Measurements from ENCODE around the gene ADGRG6.
"Not testable (repeated sequence)": the region's sequence is repeated elsewhere in the genome, so short reads cannot be mapped to it uniquely, and the experiment has no call there.

Gene ADGRG6

GRCh38 chr6:142444881-142445301 is 143.1 kb downstream of the ADGRG6 start:
- no peak for DNase-seq (ENCODE audit: low read depth in 2 of 2)

DNA sequence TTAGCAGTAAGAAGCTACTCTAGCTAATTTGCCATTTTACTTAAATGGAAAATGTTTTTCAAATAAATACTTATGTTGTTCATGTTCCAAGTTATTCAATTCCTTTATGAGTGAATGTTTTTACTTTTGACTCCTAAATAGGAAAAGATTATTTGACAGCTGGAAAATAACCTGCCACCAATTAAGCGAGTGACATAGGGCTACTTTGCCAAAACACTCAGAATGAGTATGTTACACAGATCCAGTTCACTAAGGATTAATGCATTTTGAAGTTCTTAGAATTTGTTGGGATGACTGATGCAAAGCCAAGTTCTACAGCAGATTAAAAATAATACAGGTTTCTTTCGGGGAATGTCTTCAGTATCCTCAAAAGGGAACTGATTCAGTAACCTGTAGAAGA is 144.4 kb downstream of the ADGRG6 start:
- no peak for DNase-seq (ENCODE audit: low read depth in 2 of 2)

DNA sequence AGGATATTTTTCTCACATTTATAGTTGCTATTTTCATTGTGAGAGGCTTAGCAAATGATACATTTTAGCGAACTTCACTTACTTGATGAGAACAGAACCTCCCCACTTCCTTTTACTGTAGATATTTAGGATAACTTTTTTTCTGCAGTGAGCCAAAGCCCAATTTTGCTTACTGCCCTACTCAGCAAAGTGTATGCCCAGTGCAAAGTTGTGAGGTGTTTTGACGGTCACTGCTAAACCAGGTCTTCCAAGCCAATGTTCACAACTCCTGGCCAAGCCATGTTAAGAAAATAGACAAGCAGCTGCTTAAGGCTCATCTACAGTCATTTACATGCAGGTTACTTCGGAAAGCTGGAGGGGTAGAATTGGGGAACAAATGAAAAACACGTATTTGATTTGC is 144.8 kb downstream of the ADGRG6 start:
- DNase-seq (ENCODE audit: low read depth in 2 of 2) = no peak

- no peak for DNase-seq (ENCODE audit: low read depth in 2 of 2)
Measured at GRCh38 chr6:142448091-142448729, 146.4 kb downstream of the ADGRG6 start.

DNA sequence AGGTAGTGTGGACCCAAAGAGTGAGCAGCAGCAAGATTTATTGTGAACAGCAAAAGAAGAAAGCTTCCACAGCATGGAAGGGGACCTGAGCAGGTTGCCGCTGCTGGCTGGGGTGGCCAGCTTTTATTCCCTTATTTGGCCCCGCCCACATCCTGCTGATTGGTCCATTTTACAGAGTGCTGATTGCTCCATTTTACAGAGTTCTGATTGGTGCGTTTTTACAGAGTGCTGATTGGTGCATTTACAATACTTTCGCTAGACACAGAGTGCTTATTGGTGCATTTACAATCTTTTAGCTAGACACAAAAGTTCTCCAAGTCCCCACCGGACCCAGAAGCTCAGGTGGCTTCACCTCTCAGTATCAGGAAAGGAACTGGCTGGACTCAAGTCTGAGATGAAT is 149.0 kb downstream of the ADGRG6 start:
- DNase-seq (ENCODE audit: low read depth in 2 of 2) = not testable (repeated sequence)

- no peak for DNase-seq (ENCODE audit: low read depth in 2 of 2)
Measured at GRCh38 chr6:142452993-142453392, 151.2 kb downstream of the ADGRG6 start.

DNA sequence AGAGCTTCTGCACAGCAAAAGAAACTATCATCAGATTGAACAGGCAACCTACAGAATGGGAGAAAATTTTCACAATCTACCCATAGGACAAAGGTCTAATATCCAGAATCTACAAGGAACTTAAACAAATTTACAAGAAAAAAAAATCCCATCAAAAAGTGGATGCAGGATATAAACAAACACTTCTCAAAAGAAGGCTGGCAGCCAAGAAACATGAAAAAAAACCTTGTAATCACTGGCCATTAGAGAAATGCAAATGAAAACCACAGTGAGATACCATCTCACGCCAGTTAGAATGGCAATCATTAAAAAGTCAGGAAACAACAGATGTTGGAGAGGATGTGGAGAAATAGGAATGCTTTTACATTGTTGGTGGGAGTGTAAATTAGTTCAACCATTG is 152.4 kb downstream of the ADGRG6 start:
- DNase-seq (ENCODE audit: low read depth in 2 of 2) = not testable (repeated sequence)

- not testable (repeated sequence) for DNase-seq (ENCODE audit: low read depth in 2 of 2)
Measured at GRCh38 chr6:142454848-142455247, 153.0 kb downstream of the ADGRG6 start.

GRCh38 chr6:142455957-142456589 is 154.3 kb downstream of the ADGRG6 start:
- no peak for DNase-seq (ENCODE audit: low read depth in 2 of 2)

DNA sequence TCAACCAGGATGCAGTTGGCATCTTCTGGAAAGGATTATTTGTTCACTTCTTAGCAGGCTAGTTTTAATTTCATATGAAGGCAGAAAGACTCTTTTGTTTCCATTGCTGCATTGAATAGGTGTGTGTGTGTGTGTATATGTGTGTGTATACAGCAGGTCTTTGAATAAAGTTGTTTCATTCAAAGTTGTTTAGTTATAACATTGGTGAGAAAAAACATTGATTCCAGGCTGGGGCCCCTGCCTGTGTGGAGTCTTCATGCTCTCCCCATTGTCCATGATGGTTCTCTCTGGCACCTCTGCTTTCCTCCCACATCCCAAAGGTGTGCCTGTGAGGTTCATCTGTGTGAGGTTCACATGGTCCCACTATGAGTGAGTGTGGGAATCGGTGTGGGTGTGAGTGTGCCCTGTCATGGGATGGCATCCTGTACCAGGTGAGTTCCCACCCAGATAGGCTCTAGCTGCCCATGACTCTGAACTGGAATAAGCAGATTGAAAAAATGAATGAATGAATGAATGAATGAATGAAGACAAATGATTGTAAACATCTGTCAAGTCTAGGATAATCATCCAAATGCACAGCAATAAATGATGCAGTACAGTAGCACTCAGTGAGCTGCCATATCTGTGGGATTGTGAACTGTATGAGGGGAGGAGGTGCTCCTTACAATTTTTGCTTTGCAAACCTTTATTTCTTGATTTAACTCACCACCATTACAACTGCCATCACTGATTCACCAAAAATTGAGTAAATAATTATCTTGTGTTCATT is 156.0 kb downstream of the ADGRG6 start:
- DNase-seq (ENCODE audit: low read depth in 2 of 2) = no peak

DNA sequence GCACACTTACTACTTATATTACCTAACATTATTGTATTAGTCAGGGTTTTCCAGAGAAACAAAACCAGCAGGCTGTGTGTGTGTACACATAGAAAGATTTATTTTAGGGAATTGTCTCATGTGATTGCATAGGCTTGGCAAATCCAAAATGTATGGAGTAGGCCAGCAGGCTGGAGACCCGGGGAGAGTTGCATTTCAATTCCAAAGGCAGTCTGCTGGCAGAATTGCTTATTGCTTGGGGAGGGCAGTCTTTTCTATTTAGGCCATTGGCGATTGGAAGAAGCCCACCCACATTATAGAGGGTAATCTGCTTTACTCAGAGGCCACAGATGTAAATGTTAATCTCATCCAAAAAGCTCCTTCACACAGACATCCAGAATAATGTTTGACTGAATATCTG is 157.0 kb downstream of the ADGRG6 start:
- no peak for DNase-seq (ENCODE audit: low read depth in 2 of 2)

DNA sequence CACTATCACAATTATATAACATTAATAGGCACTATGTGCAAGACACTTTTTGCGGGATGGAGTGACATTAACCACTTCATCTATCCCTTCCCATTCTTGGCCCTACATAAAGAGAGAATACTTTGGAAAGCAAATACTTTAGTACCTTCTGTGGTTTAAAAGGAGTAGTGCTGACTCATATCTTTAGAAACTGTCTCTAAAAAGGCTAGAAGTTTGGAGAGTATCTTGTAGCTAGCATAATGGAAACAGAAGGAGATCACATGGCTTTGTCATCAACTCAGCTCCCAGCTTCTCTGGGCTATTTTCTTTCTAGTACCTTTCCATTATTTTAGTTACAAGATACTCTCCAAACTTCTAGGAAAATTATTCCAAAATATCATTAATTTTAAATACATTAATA is 157.5 kb downstream of the ADGRG6 start:
- DNase-seq (ENCODE audit: low read depth in 2 of 2) = no peak

GRCh38 chr6:142462260-142462659 is 160.5 kb downstream of the ADGRG6 start:
- DNase-seq (ENCODE audit: low read depth in 2 of 2) = no peak

DNA sequence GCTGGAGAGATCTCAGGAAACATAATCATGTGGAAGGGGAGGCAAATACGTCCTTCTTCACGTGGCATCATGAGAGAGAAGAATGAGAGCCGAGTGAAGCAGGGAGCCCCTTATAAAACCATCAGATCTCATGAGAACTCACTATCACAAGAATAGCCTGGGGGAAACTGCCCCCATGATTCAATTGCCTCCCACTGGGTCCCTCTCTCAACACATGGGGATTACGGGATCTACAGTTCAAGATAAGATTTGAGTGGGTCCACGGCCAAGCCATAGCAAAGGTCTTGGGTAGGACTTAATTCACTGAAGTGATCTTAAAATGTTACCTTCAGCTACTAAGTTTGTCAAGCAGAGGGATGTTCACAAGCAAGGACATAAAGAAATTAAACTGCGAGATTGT is 162.2 kb downstream of the ADGRG6 start:
- DNase-seq (ENCODE audit: low read depth in 2 of 2) = no peak

DNA sequence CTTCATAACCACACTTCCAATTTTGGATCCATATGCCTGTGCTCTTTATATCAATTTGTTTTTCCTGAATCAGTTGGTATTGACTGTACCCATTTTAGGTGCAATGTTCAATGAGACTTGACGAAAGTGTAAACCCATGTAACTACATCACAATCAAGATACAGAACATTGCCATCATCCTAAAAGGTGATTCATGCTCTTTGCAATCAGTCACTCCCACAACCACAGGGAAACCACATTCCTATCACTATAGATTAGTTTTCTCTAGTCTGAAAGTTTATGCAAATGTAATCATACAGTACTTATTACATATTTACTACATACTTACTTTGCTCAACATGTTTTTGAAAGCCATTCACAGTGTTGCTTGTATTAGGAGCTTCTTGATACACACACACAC is 167.4 kb downstream of the ADGRG6 start:
- no peak for DNase-seq (ENCODE audit: low read depth in 2 of 2)

DNA sequence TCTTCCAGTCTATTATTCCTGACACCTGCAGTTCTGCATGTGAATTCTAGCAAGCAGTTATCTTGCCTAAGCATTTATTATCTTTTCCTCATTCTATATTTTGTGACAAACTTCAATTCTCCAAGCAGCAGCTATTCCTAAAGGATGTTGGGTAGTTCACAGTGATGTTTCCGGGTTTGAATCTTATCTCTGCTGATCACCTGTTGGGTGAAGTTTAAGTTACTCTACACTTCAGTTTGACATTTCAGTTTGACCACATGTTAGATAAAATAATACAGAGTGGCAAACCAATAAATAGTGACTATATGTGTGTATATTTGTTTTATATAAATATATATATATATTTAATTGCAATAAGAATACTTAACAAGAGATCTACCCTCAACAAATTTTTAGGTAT is 168.6 kb downstream of the ADGRG6 start:
- DNase-seq (ENCODE audit: low read depth in 2 of 2) = no peak

- DNase-seq (ENCODE audit: low read depth in 2 of 2) = no peak
Measured at GRCh38 chr6:142474531-142475289, 172.9 kb downstream of the ADGRG6 start.

DNA sequence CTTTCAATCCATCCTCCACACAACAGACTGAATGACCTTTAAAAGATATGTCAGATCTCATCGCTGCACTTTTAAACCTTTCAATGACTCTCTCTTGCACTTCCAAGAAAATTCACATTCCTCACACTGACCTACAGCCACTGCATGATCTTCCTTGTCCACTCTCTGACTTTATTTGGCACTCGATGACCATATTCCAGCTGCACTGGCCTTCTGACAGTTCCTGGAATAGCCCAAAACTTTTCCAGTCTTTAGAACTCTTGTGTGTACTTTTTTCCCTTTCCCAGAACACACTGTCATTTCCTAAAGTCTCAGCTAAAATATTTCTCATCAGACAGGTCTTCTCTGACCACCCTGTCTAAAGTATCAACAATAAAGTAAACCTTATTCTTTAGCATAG is 174.6 kb downstream of the ADGRG6 start:
- DNase-seq (ENCODE audit: low read depth in 2 of 2) = no peak

GRCh38 chr6:142478117-142478516 is 176.3 kb downstream of the ADGRG6 start:
- no peak for DNase-seq (ENCODE audit: low read depth in 2 of 2)

DNA sequence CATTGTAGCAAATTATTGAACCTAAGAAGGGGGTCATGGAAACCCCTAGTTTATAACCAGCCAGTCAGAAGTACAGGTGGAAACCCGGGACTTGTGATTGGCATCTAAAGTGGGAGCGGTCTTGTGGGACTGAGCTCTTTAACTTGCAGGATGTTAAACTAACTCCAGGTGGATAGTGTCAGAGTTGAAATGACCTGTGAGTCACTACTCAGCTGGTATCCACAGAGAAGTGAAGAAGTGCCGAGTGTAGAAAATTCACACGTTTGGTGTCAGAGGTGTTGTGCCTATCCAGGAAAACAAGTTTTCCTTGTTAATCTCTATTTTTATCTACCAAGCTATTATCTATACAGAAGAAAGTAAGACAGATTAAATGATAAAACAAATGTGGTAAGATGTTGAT is 179.7 kb downstream of the ADGRG6 start:
- DNase-seq (ENCODE audit: low read depth in 2 of 2) = no peak

DNA sequence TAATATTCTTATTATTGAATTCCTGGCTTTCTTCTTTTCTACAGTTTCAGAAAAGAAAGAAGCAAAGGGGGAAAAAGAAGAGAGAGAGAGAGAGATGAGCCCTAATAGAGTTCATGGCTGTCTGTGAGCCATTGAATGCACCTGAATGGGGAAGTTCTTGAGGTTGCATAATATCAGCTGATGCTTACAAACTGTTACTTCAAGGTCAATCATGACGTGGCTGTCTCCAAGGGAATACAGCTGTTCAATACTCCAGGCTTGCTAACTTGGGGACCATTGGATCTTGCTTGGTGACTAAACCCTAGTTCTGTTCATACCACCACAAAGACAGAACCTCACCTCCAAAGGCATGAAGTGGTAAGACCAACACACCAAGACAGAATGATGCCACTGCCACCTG is 180.4 kb downstream of the ADGRG6 start:
- DNase-seq (ENCODE audit: low read depth in 2 of 2) = no peak

- no peak for DNase-seq (ENCODE audit: low read depth in 2 of 2)
Measured at GRCh38 chr6:142482974-142483373, 181.2 kb downstream of the ADGRG6 start.
